A549 (cell line): Measurements from ENCODE around the gene MRPL34. TPM values are rescaled to one million over a fixed set of nuclear protein-coding genes. Genes with fewer than 3 reads are reported as not detected.

Experiments used
- ATAC-seq, 2 experiments: fragments of 200-7000 bp in 1 of 2; fragments of >200 bp in 1 of 2; cut with Nextera tagmentation in 1 of 2; cut with Tn5 transposase in 1 of 2; 3 replicates each; pipeline versions ENCODE4 v1.8.0 to v1.9.1; 2018 to 2020; ENCODE audit warnings: mild to moderate bottlenecking in 1 of 2, moderate library complexity in 1 of 2
- CTCF ChIA-PET: fragments of 300-600 bp; sonication (Branson Sonifier 250); formaldehyde crosslinking; extraction: SDS; loops from one replicate; lab custom pipeline; 2021; ENCODE audit warnings: antibody characterized with exemption, inconsistent platforms; lab: Yijun Ruan, JAX
- POLR2A ChIA-PET: fragments of 350-600 bp; formaldehyde crosslinking; extraction: SDS; loops from one replicate; lab custom pipeline; 2021; ENCODE audit warnings: antibody characterized with exemption, inconsistent platforms; lab: Yijun Ruan, JAX
- DNase-seq, 2 experiments: peaks; one replicate each; pipeline versions ENCODE4 v3.0.0 to v3.0.0-alpha.2; 2011 to 2016; ENCODE audit warnings: low read depth in 1 of 2, low spot score in 1 of 2
- FAIRE-seq: peaks from 2 replicates; lab custom pipeline; 2011; peaks lifted over from hg19 to GRCh38; lab: Jason Lieb, UNC
- H3K27ac ChIP-seq, 2 experiments: fragments of >200 bp; sonication (Bioruptor Twin); formaldehyde crosslinking; 3 replicates each; pipeline ENCODE4 v1.5.1; 2016 to 2017
- H3K4me1 ChIP-seq: fragments of >200 bp; sonication (Bioruptor Twin); formaldehyde crosslinking; 3 replicates; pipeline ENCODE4 v1.6.1; 2016
- H3K4me2 ChIP-seq: fragments of >200 bp; sonication (Bioruptor Twin); formaldehyde crosslinking; 3 replicates; pipeline ENCODE4 v1.6.1; 2016
- H3K4me3 ChIP-seq: fragments of >200 bp; sonication (Bioruptor Twin); formaldehyde crosslinking; 3 replicates; pipeline ENCODE4 v1.5.1; 2016
- H3K9me3 ChIP-seq: fragments of >200 bp; sonication (Bioruptor Twin); formaldehyde crosslinking; 3 replicates; pipeline ENCODE4 v1.6.1; 2016
- BCL3 ChIP-seq: fragments of >200 bp; sonication (Bioruptor Twin); formaldehyde crosslinking; IDR thresholded peaks from 3 replicates; pipeline ENCODE4 v1.6.1; 2016
- CBX8 ChIP-seq: fragments of 200-600 bp; sonication (generic); IDR thresholded peaks from 2 replicates; pipeline ENCODE4 v1.6.1; 2016
- CTCF ChIP-seq: fragments of >200 bp; sonication (Bioruptor Twin); formaldehyde crosslinking; IDR thresholded peaks from 3 replicates; pipeline ENCODE4 v1.5.1; 2016
- EHF ChIP-seq: fragments of 250-450 bp; sonication (Bioruptor Pico); IDR thresholded peaks from 2 replicates; pipeline ENCODE4 v1.5.0; 2020; ENCODE audit warnings: mild to moderate bottlenecking
- FOSB ChIP-seq: fragments of 250-450 bp; sonication (Bioruptor Pico); IDR thresholded peaks from 2 replicates; pipeline ENCODE4 v1.5.0; 2020; ENCODE audit warnings: mild to moderate bottlenecking, moderate library complexity
- FOXS1 ChIP-seq: fragments of 250-450 bp; sonication (Bioruptor Pico); IDR thresholded peaks from 2 replicates; pipeline ENCODE4 v1.5.0; 2020; ENCODE audit warnings: mild to moderate bottlenecking, moderate library complexity
- GATA3 ChIP-seq: IDR thresholded peaks from 2 replicates; pipeline ENCODE4 v1.6.1; 2012; ENCODE audit warnings: borderline replicate concordance
- HES2 ChIP-seq: fragments of >200 bp; sonication (Bioruptor Twin); formaldehyde crosslinking; IDR thresholded peaks from 2 replicates; pipeline ENCODE4 v1.6.1; 2016
- HEYL ChIP-seq: fragments of 250-450 bp; sonication (Bioruptor Pico); IDR thresholded peaks from 2 replicates; pipeline ENCODE4 v1.8.0; 2021; ENCODE audit warnings: mild to moderate bottlenecking, moderate library complexity
- JUN ChIP-seq, 2 experiments: fragments of >200 bp; sonication (Bioruptor Twin); formaldehyde crosslinking; IDR thresholded peaks; 2 replicates in 1 of 2; 3 replicates in 1 of 2; pipeline ENCODE4 v1.6.1; 2016 to 2017
- KDM1A ChIP-seq: fragments of 200-600 bp; sonication (generic); IDR thresholded peaks from 2 replicates; pipeline ENCODE4 v1.6.1; 2016; ENCODE audit warnings: low read depth, mild to moderate bottlenecking
- MAZ ChIP-seq: fragments of 150-350 bp; IDR thresholded peaks from 2 replicates; pipeline ENCODE4 v1.6.1; 2014; ENCODE audit warnings: antibody characterized with exemption, low read depth, low read length, borderline replicate concordance
- NPAS2 ChIP-seq: fragments of 250-450 bp; sonication (Bioruptor Pico); IDR thresholded peaks from 2 replicates; pipeline ENCODE4 v1.8.0; 2022; ENCODE audit warnings: mild to moderate bottlenecking, moderate library complexity, borderline replicate concordance
- RAD21 ChIP-seq, 2 experiments: fragments of >200 bp in 1 of 2; sonication (Bioruptor Twin) in 1 of 2; formaldehyde crosslinking in 1 of 2; IDR thresholded peaks in 1 of 2; conservative IDR thresholded peaks in 1 of 2; 2 replicates in 1 of 2; 3 replicates in 1 of 2; pipeline ENCODE4 v1.6.1; 2012 to 2018; ENCODE audit warnings: inconsistent platforms in 1 of 2
- TFCP2L1 ChIP-seq: fragments of 250-450 bp; sonication (Bioruptor Pico); IDR thresholded peaks from 2 replicates; pipeline ENCODE4 v1.5.0; 2021; ENCODE audit warnings: mild to moderate bottlenecking
- TP53 ChIP-seq: fragments of 250-450 bp; sonication (Bioruptor Pico); IDR thresholded peaks from 2 replicates; pipeline ENCODE4 v1.5.0; 2021; ENCODE audit warnings: mild to moderate bottlenecking, moderate library complexity
- USF2 ChIP-seq: fragments of 450-650 bp; IDR thresholded peaks from 2 replicates; pipeline ENCODE4 v1.6.1; 2014; ENCODE audit warnings: antibody characterized with exemption
- WGBS: methylation state at CpG from one replicate; pipeline ENCODE4 v1.1.6; 2017; ENCODE audit errors: missing lambda C conversion rate; 5-methylcytosine and 5-hydroxymethylcytosine counted together
- polyA plus RNA-seq, 4 experiments: library from polyadenylated mRNA; depleted of rRNA in 3 of 4; stranded (reverse); fragments of >200 nt; fragmentation: RNase III in 1 of 4; extraction: RNeasy Plus Mini Kit Qiagen cat#74134 plus additional on column Dnase treatment in 1 of 4; gene quantifications; 2 replicates in 3 of 4; 3 replicates in 1 of 4; pipeline ENCODE4 v1.2.3, GENCODE V29; 2011 to 2017

MRPL34 gene
- polyA plus RNA-seq, 2 of the 4 experiments (the other 2 are of a cell fraction), result 28.1 to 56.1 TPM

- Histone ChIP-seq H3K27ac (no peak overlapping the region), H3K4me1 (no peaks in the 10 kb centered on the region; the same call in 2 of the 3 replicates), H3K9me3 (no peaks in the 10 kb centered on the region), H3K4me2 (no peak overlapping the region)
- POLR2A ChIA-PET, result no interaction called here
- 15% methylated on average over 1 of the region's 3 CpGs for WGBS
- DNase-seq, result no peak
- no peak for TF ChIP-seq FOSB (CRISPR knock-in tag)
- no peak for TF ChIP-seq GATA3
- no peak for TF ChIP-seq RAD21 (conservative IDR thresholded peaks at IDR 0.05 in 1 of 2, IDR thresholded peaks at IDR 0.05 in 1 of 2)
- TF ChIP-seq TP53, result no peak
- TF ChIP-seq FOXS1 (CRISPR knock-in tag), result no peak
- no peak for TF ChIP-seq MAZ
- TF ChIP-seq KDM1A, result no peak
- no peak for TF ChIP-seq HEYL (CRISPR knock-in tag)
- TF ChIP-seq EHF (CRISPR knock-in tag), result no peak
- TF ChIP-seq HES2, result no peak
- TF ChIP-seq NPAS2 (CRISPR knock-in tag), result no peak
- no peak for TF ChIP-seq JUN (IDR thresholded peaks at IDR 0.05)
- TF ChIP-seq USF2, result no peak
- TF ChIP-seq, all 56 proteins: peak for 0
- FAIRE-seq (no peak), ATAC-seq (no peak)
- no peak overlapping the region for H3K4me3 ChIP-seq
- CTCF ChIA-PET, result interaction anchor here (0.7 to 7.1 kb wide), 4 partner anchors 8 to 324 kb away, joined by 3 to 62 read pairs (median 7); partner anchors contain the start of gene USHBP1
Measured at GRCh38 chr19:17256130-17256529, 49.5 kb upstream of the MRPL34 start.

GRCh38 chr19:17259118-17259780 is 46.4 kb upstream of the MRPL34 start:
- CTCF ChIA-PET, result interaction anchor here (0.6 to 8.0 kb wide), 11 partner anchors 9 to 525 kb away, joined by 3 to 77 read pairs (median 4); partner anchors contain the start of genes ANKLE1 and USE1
- WGBS, result 88% methylated on average over 5 of the region's 9 CpGs

More at GRCh38 chr19:17259118-17259780, 46.4 kb upstream of the MRPL34 start:
- POLR2A ChIA-PET, result interaction anchor here (0.7 kb wide), 1 partner anchor 7 kb away, joined by 3 read pairs; no protein-coding TSS in a partner anchor
- Histone ChIP-seq H3K9me3 (no peaks in the 10 kb centered on the region), H3K4me1 (no peaks in the 10 kb centered on the region; the same call in 2 of the 3 replicates), H3K4me2 (no peak overlapping the region), H3K27ac (no peak overlapping the region), H3K4me3 (no peak overlapping the region)
- TF ChIP-seq BCL3, result no peak
- TF ChIP-seq CTCF, result no peak
- TF ChIP-seq NPAS2 (CRISPR knock-in tag), result no peak
- no peak for TF ChIP-seq TFCP2L1 (CRISPR knock-in tag)
- TF ChIP-seq CBX8, result no peak
- no peak for TF ChIP-seq RAD21 (conservative IDR thresholded peaks at IDR 0.05 in 1 of 2, IDR thresholded peaks at IDR 0.05 in 1 of 2)
- TF ChIP-seq HEYL (CRISPR knock-in tag), result no peak
- no peak for FAIRE-seq
- no peak for DNase-seq
- no peak for ATAC-seq
